Measurements from ENCODE around the gene PFDN6. TPM values are rescaled to one million over a fixed set of nuclear protein-coding genes. Genes with fewer than 3 reads are reported as not detected.
A peak's percentile ranks its signal among the peaks of the same experiment; 100 is the strongest.

PFDN6 gene
- total RNA-seq, 1 donor from 2014 or later = 64.5 TPM

GRCh38 chr6:33316603-33317418, 27.4 kb downstream of the PFDN6 start:
- H3K4me3 ChIP-seq (ENCODE audit: low read depth, low read length) = peak overlapping the region; percentile 49
- DNase-seq (ENCODE audit: low read depth) = no peak
- peaks cover 24% of the 10 kb centered on the region for H3K36me3 ChIP-seq (ENCODE audit: control insufficient read depth, insufficient read depth, low read length)
- no peaks in the 10 kb centered on the region for H3K27me3 ChIP-seq (ENCODE audit: control insufficient read depth, insufficient read depth, low read length)
- no peak for TF ChIP-seq CTCF (IDR thresholded peaks at IDR 0.05; ENCODE audit: insufficient read depth, low read length, severe bottlenecking)
- no peak for FAIRE-seq

- peak overlapping the region; percentile 49 for H3K4me3 ChIP-seq (ENCODE audit: low read depth, low read length)
- no peak for TF ChIP-seq CTCF (IDR thresholded peaks at IDR 0.05; ENCODE audit: insufficient read depth, low read length, severe bottlenecking)
- FAIRE-seq (no peak), DNase-seq (ENCODE audit: low read depth) (no peak)
- H3K36me3 ChIP-seq (ENCODE audit: control insufficient read depth, insufficient read depth, low read length) = peaks cover 24% of the 10 kb centered on the region
- H3K27me3 ChIP-seq (ENCODE audit: control insufficient read depth, insufficient read depth, low read length) = no peaks in the 10 kb centered on the region
Measured at GRCh38 chr6:33317419-33317668, 27.9 kb downstream of the PFDN6 start.

GRCh38 chr6:33317669-33318425, 28.4 kb downstream of the PFDN6 start, which contains the start of gene ZBTB22:
Gene ZBTB22, minus strand, starts transcription at chr6:33317744. Its CDS starts 828 bp downstream, at chr6:33316916.
- Histone ChIP-seq H3K27me3 (ENCODE audit: control insufficient read depth, insufficient read depth, low read length) (no peaks in the 10 kb centered on the region), H3K4me3 (ENCODE audit: low read depth, low read length) (peak within 1 kb of the TSS; percentile 49), H3K36me3 (ENCODE audit: control insufficient read depth, insufficient read depth, low read length) (peaks cover 24% of the 10 kb centered on the region)
- no peak for TF ChIP-seq CTCF (IDR thresholded peaks at IDR 0.05; ENCODE audit: insufficient read depth, low read length, severe bottlenecking)
- FAIRE-seq (peak; percentile 66), DNase-seq (ENCODE audit: low read depth) (peak; percentile 97)

GRCh38 chr6:33318426-33319073, 29.1 kb downstream of the PFDN6 start:
- Histone ChIP-seq H3K36me3 (ENCODE audit: control insufficient read depth, insufficient read depth, low read length) (peaks cover 24% of the 10 kb centered on the region), H3K27me3 (ENCODE audit: control insufficient read depth, insufficient read depth, low read length) (no peaks in the 10 kb centered on the region), H3K4me3 (ENCODE audit: low read depth, low read length) (peak overlapping the region; percentile 49)
- DNase-seq (ENCODE audit: low read depth) (no peak), FAIRE-seq (no peak)
- no peak for TF ChIP-seq CTCF (IDR thresholded peaks at IDR 0.05; ENCODE audit: insufficient read depth, low read length, severe bottlenecking)

- FAIRE-seq (no peak), DNase-seq (ENCODE audit: low read depth) (no peak)
Measured at GRCh38 chr6:33319939-33320314, 30.5 kb downstream of the PFDN6 start.

More at GRCh38 chr6:33319939-33320314, 30.5 kb downstream of the PFDN6 start:
- Histone ChIP-seq H3K36me3 (ENCODE audit: control insufficient read depth, insufficient read depth, low read length) (peaks cover 24% of the 10 kb centered on the region), H3K27me3 (ENCODE audit: control insufficient read depth, insufficient read depth, low read length) (no peaks in the 10 kb centered on the region), H3K4me3 (ENCODE audit: low read depth, low read length) (no peak overlapping the region)
- no peak for TF ChIP-seq CTCF (IDR thresholded peaks at IDR 0.05; ENCODE audit: insufficient read depth, low read length, severe bottlenecking)
